T-helper 1 cell treated with Interleukin-12 subunit alpha and Interleukin-12 subunit beta and Interleukin-4 antibody, amounts not matched to agents 30 ng/mL and 1 ng/mL, for 36 hours (primary cell): Measurements from ENCODE around the gene FOXJ1. TPM values are rescaled to one million over a fixed set of nuclear protein-coding genes. Genes with fewer than 3 reads are reported as not detected.

Experiments
- intact Hi-C: fragments of 100-400 bp; cut with micrococcal nuclease; formaldehyde crosslinking; loops from one replicate; pipeline ENCODE4 v1.15.1; 2024
- total RNA-seq: library from RNA; stranded (reverse); gene quantifications from 2 replicates; pipeline ENCODE4 v1.2.3, GENCODE V29; 2022

The FOXJ1 gene
- total RNA-seq, 1 donor from 2014 or later = 0.22 TPM

DNA sequence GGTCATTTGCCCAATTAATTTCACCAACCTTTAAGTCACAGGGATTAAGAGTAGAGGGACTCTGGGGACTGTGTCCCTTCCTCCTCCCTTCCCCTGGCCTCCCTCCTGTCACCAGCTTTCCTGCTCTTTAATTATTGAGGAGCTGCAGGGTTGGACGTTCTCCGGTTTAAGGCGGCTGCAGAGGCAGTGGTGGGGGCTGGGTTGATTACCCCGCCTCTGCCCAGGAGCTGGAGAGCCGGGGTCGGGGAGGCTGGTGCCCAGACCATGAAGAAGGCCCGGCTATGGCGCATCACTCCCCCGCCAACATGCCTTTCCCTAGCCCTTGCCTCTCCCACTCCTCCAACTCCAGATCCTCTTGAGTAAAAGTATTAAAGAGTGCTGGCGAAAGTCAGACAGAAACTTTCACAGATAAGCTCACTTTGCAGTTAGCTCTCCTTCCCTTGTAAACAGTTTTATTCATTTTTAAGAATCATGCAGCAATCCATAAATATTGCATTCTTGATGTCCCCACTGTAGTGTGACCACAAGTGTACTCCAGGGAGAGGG is 1.1 kb upstream of the FOXJ1 start:
- intact Hi-C loops = no loop called here

- intact Hi-C loops = loop anchor here (1.0 to 2.0 kb wide), 4 partner anchors 14 to 128 kb away; partner anchors contain the start of gene EXOC7
These were observed 309 bp downstream of the FOXJ1 start for GRCh38 chr17:76140661-76141211.

DNA sequence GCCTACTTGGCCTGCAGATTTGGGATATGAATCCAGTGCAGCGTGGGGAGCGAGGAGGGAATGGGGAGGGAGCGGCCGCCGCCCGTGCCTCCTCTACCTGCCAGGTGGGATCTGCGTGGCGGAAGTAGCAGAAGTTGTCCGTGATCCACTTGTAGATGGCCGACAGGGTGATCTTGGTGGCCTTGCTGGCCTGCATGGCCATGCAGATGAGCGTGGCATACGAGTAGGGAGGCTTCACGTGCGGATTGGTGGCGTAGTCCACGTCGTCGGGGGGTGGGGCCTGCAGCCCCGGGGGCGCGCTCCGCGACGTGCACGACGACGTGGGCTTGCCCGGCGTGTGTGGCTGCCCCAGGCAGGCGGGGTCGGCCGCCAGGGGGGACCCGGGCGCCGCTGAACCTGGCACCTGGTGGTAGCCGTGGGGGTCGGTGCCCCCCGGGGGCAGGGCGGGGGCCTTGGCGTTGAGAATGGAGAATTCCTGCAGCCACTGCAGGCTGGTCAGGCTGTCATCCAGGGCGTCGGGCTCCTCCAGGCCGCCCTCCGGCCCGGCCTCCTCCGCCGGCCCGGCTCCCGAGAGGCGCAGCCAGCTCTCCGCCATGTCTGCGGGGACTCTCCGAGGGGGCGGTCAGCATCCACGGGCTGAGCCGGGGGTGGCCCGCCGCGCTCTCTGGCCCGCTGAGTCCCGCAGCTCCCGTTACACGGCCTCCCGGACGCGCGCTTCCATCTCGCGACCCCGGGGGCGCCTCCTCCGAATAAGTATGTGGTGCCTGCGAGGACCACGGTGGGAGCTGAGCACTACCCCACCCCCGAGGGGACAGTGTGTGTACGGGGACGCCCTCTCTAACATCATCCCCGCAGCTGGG is 1.0 kb downstream of the FOXJ1 start:
- intact Hi-C loops = loop anchor here (2.0 kb wide), 2 partner anchors 13 to 37 kb away; partner anchors contain the start of gene EXOC7

GRCh38 chr17:76138896-76139752 is 1.9 kb downstream of the FOXJ1 start:
- intact Hi-C loops = no loop called here

DNA sequence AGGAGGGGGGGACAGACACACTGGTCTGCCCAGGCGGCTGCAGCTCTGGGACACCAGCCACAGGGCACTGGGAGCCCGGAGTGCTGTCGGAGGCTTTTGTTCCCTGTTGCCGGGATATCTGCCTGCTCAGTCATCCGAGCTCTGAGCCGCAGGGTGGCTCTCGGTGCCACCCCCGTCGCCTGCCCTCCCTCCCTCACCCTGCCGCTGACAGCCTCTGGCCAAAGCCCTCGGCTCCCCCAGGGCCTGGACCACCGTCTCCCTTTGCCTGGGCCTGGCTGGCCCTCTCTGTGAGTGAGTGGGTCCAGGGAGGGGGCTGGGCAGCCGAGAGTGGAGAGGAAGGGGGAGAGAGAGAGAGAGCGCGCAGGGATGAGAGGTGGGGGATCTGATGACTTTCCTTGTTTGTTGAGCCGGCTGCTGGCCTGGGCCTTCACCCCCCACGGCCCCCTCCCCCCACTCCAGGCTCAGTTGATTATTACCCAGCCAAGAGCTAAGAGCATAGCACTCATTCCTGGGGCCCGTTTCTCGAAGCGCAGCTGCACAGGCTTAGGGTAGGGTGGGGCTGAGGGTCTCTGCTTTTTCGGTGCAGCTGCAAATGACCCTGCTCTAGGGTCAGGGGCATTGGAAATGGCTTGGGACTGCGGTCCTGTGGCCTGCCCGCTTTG is 2.7 kb downstream of the FOXJ1 start:
- intact Hi-C loops = no loop called here

- intact Hi-C loops = no loop called here
These were observed 3.5 kb downstream of the FOXJ1 start for GRCh38 chr17:76137351-76138233.

GRCh38 chr17:76137001-76137350 is 4.1 kb downstream of the FOXJ1 start:
- intact Hi-C loops = no loop called here

- intact Hi-C loops = no loop called here
These were observed 4.6 kb downstream of the FOXJ1 start for GRCh38 chr17:76136276-76137000.

DNA sequence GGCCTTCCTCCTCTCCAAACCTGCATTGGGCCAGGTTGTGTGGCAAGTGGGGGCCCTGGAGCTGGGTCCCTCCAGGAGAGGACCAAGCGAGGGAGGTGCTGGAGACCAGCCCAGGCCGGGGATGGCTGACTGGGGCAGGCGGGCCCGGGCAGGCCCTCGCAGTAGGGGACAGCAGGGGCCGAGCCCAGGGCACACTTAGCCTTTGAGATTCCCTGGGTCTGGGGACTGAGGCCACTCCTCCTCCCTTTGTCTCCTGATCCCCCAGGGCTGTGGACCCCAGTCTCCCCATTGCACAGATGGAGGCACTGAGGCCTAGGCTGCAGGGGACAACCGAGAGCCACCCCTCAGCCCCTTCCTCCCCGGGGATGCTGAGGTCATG is 5.2 kb downstream of the FOXJ1 start:
- intact Hi-C loops = no loop called here

GRCh38 chr17:76134911-76135809 is 5.9 kb downstream of the FOXJ1 start:
- intact Hi-C loops = no loop called here

- intact Hi-C loops = no loop called here
These were observed 8.3 kb downstream of the FOXJ1 start for GRCh38 chr17:76132574-76133338.

- intact Hi-C loops = no loop called here
These were observed 9.1 kb downstream of the FOXJ1 start for GRCh38 chr17:76131692-76132573.

- intact Hi-C loops = no loop called here
These were observed 9.9 kb downstream of the FOXJ1 start for GRCh38 chr17:76131051-76131691.

DNA sequence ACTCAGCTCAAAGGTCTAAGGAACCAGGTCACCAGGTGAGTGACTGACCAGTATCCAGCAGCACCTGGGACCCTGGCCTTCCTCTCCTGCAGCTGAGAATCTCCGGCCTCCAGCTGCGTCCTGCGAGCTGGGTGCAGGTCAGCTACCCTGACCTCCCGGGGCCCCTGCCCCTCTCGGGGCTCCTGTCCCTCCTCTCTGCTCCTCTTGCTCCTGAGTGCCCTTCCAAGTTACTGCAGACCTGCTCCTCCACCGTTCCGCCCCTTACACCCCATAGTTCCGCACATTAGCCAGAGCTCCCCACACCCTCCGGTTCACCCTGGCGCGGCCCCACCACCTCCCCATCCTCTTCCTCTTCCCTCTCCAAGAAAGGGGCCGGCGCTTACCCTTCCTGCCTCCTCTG is 10.6 kb downstream of the FOXJ1 start:
- intact Hi-C loops = no loop called here

DNA sequence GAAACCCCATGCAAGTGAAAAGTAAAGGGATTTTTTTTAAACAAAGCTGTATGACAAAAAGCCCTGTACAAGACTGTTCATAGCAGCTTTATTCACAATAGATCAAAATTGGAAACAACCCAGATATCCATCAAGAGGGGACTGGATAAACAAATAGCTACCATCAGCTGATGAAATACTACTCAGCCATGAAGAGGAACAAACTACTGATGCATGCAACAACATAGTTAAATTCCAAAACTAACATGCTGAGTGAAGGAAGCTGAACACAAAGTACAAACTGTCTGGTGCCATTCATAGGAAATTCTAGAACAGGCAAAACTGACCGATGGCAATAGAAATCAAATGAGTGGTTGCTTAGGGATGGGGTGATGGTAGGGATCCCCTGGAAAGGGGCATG is 15.1 kb downstream of the FOXJ1 start:
- intact Hi-C loops = loop anchor here (2.0 kb wide), 1 partner anchor 15 kb away; the partner anchor contains the start of gene FOXJ1

DNA sequence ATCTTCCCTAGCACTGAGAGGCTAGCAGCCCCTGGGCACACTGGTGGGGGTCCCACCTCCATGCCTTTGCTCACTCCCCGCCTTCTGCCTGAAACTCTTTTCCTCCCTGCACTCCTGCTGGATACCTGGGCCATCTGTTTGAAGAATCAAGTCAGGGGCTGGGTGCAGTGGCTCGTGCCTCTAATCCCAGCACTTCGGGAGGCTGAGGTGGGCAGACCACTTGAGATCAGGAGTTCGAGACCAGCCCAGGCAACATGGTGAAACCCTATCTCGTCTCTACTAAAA is 15.7 kb downstream of the FOXJ1 start:
- intact Hi-C loops = no loop called here
